Right renal cortex interstitium (tissue), 3 donors: ENCODE data around the gene SLC7A10. TPM values are rescaled to one million over a fixed set of nuclear protein-coding genes. Genes with fewer than 3 reads are reported as not detected.

Experiments used
- DNase-seq, 3 donors: peaks; one replicate each; pipeline ENCODE4 v3.0.0-alpha.2; 2013; ENCODE audit warnings: low read depth in 3 of 3, low spot score in 2 of 3
- polyA plus RNA-seq, 3 donors: library from polyadenylated mRNA; unstranded; fragments of 120-200 nt; gene quantifications; one replicate each; pipeline ENCODE4 v1.2.1, GENCODE V29; 2013; ENCODE audit not compliant: insufficient read length in 3 of 3

Gene SLC7A10
- polyA plus RNA-seq, result under 1 TPM; 0.10 to 0.34 (median 0.12) TPM

- no peak for DNase-seq
These were observed at the start of gene SLC7A10 for GRCh38 chr19:33225458-33225926. TSS of gene SLC7A10 (minus strand) at chr19:33225850. CDS start at chr19:33225703, 147 bp downstream.

DNA sequence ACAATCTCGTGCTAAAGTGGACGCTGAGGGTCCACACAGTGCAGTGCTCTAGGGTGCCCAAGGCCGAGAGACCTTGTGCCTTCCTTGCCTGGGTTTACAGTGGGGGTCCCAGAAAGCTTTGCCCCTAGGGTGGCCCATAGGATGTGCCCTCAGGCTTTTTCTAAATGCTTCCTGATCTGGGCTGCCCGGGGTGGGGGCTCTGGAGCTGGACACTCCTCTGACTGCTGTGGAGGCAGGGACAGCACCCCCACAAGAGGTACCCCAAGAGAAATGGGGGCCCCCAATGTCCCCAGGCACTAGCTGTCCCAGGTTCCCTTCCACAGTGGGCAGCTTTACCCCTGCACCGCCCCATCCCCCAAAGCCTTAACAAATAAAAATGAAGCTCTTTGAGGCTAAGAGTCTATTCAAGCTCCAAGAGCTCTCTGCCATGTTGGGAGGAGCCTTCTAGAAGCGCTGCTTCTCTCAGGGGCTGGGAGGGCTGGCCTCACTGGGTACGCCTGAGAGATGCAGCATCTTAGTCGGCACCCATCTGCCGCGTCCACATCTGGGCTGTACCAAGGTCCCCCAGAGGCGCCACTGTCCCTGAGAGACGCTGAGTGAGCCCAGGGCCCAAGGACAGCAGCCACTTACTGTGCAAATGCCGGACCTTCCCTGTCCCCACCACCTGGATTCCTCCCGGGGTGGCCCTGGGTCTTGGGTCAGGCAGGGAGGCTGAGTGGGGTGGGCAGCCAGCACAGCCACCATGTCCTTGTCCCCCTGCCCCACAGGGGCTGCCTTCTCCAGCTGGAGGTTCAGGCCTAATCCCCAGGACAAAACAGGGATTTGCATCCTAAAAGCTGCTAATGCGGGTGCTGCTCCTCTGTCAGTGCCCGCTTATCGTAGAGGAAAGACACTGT lies 49.3 kb upstream of the SLC7A10 start:
- no peak for DNase-seq

- no peak for DNase-seq
These were observed 48.4 kb upstream of the SLC7A10 start for GRCh38 chr19:33273881-33274662.

DNA sequence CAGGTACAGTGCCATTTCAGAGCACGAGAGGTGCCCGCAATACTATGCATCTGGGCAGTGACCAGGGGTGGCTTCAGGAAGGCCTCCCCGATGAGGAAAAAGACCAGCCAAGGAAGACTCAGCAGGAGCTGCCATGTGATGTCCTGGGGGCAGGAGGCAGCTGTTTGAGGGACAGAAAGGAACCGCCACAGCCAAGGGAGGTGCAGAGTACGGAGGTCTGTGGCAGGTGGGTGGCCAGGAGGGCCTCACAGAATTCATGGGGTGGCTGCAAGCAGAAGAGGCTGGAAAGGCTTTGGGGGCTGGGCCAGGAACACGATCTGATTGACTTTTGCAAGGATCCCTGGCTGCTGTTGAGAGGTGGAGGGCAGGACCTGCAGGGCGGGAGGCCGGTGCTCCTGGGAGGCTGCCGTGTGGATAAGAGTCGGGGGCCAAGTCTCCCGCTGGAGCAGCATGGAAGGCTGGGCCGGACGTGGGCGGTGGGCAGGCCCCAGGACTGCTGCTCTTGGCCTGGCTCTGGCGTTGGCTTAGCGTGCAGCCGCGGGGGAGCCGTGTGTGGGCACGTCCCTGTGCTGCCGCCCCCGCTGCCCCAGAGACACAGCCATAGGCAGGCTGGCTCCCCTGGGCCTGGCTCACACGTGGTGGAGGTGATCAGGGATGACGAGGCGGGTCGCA lies 47.6 kb upstream of the SLC7A10 start:
- DNase-seq, result no peak

DNA sequence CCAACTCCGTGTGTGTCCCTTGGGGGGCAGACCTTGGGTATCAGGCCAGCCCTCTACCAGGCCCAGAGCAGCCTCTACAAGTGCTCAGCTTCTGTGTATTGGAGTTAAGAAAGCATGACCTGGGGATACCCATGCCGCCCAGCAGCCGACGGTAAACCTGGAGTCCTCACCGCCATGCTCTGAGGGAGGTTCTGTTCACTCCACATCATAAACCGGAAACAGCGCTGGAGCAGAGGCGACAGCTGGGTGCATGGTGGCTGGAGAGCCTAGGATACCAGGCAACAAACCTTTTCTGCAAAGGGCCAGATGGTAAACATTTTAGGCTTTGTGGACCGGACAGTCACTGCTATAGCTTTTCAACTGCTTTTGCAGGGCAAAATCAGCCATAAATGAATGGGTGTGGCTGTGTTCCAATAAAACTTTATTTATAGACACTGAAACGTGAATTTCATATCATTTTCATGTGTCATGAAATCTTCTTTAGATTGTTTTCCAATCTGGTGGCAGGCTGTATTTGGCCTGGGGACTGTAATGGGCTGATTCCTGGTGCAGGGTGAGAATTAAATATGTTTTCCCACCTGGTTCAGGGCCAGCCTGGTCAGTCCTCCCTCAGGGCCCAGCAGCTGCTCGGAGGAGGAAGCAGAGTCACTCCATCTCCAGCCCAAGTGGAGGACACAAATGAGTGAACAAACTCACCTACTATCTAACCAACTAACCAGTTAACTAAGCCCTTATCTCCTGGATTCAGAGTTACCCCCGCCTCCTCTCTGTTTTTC lies 45.8 kb upstream of the SLC7A10 start:
- DNase-seq, result no peak

DNA sequence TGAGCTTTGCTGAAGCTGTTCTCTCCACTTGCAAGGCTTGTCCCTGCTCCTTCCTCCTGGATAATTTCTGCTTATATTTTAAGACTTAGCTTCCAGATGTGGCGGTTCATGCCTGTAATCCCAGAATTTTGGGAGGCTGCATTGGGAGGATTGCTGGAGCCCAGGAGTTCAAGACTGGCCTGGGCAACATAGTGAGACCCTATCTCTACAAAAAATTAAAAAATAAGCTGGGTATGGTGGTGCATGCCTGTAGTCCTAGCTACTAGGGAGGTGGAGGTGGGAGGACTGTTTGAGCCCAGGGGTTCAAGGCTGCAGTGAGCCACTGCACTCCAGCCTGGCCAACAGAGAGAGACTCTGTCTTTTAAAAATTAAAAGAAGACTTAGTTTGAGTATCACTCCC lies 45.1 kb upstream of the SLC7A10 start:
- no peak for DNase-seq

- no peak for DNase-seq
These were observed 43.4 kb upstream of the SLC7A10 start for GRCh38 chr19:33269016-33269415.

DNA sequence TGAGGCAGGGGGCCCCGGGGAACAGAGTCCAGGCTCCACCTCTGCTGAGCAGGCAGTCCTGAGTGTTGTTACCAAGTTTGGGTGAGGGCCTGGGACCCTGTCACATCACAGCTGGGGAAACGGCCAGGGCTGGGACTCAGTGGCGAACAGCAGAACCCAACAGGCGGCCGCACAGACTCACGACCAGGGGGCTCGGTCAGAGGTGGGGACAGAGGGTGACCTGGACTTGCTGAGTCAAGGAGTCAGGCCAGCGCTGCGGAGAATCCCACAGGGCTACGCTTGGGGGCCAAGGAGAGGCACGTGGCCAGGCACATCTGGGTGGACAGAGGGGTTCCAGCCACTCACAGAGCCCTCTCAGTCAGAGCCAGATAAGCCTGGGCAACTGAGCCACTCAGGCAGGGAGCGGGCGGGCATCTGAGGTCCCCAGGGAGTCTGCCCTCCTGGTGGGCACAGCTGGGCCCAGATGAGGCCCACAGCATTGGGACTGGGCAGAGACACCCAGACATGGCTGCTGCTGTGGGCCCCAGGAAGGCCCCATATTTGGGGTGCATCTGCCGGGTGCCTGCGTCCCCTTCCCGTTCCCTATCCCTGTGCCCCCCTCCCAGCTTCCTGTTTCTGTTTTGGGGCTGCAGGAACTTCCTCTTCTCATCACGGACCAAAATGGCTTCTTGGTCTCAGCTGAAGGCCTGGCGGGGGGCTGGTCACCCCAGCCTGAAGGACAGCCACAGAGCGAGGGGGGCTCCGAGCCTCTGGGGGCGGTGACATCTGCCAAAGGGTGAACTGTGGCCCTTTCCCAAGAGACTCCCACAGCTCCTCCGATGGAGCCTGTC lies 42.7 kb upstream of the SLC7A10 start:
- DNase-seq, result no peak

- DNase-seq, result no peak
These were observed 42.1 kb upstream of the SLC7A10 start for GRCh38 chr19:33267706-33268105.

DNA sequence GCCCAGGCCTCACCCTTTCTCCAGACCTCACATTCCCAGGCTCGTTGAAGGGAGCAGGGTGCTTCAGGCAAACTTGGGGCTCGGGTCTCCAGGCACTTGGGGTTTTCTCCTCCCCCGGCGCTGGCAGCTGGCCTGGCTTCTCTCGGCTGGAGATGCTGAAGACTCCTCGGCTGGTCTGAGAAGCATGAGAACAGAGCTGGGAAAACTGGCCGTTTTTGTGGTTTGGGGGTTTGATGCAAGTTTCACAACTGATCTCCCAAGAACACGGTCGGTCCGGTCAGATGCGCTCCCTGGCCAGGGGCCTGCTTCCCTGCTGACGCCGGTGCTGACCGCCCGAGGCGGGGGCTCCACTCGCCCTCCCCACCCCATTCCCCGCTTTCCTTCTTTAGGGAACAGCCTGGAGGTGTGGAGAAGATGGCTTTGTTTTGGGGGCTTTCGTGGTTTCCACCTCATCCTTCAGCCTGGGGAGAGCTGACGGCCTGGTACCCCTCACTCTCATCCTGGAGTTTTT lies 41.4 kb upstream of the SLC7A10 start:
- DNase-seq, result no peak

DNA sequence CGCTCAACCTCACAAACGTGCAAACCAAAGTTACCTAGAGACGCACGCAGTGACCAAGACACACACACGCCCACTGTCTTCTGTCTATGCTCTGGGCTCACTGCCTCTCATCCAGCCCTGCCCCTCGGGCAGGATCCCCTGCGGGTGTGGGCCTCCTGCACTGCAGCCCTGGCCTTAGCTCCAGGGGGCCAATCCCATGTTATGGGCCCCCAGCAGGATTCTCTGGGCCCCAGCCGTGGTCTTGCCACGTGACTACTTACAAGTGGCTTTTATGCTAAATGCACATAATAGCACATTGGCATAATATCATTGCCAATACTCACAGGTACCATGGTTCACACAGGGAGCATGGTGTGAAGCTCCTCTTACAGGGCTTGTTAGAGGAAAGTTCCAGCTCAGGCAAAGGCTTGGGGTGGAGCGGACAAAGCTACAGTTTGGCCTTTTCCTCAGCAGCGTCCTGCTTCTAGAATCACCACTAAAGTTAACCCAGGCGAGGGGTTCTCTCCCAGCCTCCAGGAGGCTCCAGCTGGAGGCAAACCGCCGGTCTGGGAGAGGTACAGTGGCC lies 39.3 kb upstream of the SLC7A10 start:
- DNase-seq, result no peak

DNA sequence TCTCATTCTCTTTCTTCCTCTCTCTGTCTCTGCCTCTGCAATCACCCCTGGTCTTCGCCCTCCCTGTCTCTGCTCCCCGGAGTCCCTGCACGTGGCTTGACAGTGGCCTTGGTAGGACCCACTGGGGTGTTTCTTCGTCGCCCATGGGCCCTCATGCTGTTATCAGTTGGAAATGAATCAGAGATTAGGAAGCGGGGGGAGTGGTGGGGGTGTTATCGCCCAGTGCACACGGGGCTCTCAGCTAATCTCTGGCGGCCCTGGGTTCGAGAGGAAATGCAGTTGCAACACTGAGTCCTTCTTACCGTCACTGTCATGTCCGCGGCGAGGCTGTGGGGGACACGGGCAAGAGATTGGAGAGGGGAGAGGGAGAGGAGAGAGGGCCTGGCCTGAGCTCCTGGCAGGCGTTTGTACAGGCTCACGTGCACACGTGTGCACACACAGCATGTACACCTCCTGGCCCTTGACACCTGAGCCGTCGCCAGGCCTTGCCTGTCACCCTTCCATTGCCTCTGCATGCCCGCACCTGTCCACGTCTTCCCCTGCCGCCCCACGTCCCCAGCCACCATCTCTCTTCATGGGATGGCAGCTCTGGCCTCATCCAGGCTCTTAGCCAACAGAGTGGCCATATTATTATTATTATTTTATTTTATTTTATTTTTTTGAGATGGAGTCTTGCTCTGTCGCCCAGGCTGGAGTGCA lies 37.8 kb upstream of the SLC7A10 start:
- no peak for DNase-seq

GRCh38 chr19:33261511-33262189 lies 36.0 kb upstream of the SLC7A10 start:
- DNase-seq, result no peak

- no peak for DNase-seq
These were observed 35.2 kb upstream of the SLC7A10 start for GRCh38 chr19:33260628-33261418.

DNA sequence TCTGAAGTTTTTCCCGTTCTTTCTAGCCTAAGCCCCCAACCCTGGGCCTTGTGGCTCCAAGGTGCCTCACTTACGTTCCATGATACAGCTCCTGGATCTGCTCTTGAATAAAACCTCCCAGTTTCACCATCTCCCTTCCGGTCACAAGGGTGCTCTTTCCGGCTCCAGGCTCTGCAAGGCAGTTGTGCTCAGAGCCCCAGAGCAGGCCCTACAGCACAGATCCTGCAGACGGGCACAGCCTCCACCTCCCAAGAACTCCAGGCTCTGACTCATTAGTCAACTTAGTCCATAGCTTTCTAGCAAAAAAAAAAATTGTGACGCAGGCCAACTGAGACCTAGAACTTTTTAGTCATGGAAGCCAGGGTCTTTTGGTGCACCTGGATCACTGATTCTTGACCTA lies 33.9 kb upstream of the SLC7A10 start:
- DNase-seq, result no peak

DNA sequence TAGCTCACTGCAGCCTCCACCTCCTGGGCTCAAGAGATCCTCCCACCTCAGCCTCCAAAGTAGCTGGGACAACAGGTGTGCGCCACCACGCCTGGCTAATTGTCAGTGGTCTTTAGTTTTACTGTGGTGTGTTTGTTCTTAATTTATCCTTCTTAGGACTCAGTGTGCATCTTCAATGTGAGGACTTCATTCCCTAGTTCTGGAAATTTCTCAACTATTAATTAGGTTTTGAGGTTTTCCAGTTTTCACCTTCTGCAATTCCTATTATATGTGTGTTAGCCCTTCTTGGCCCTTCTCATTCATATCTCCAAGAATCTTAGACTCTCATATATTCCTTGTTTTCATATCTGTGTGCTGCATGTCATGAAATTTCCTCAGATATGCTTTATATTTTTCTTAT lies 32.2 kb upstream of the SLC7A10 start:
- no peak for DNase-seq

GRCh38 chr19:33256261-33256660 lies 30.6 kb upstream of the SLC7A10 start:
- DNase-seq, result no peak
